ENCODE results near the gene ZNF710.

ZNF710 gene

DNA sequence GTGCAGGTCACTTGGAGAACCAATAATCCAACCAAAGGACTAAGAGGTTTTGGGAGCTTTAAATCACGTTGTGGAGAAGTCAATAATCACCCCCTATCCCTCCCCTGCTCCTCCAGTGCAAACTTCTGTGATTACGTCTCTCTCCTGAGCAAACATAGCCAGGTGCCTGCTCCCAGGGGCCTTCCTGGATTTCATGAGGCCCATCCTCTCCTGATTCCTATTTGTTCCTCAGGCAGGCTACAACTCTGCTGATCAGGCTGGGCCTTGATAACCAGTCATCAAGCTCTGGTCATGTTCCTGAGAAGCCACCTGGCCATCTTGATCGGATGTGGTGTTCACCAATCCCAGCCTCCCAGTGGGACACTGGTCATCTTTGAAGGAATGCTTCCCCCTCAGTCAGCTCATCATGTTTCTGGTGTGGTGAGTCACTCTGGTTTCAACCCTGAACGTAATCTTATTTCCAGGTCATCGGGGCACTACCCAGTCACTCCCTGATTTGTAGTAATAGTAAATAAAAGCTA, 2.9 kb upstream of the ZNF710 start:
- peak; percentile 67 to 68 for DNase-seq

DNA sequence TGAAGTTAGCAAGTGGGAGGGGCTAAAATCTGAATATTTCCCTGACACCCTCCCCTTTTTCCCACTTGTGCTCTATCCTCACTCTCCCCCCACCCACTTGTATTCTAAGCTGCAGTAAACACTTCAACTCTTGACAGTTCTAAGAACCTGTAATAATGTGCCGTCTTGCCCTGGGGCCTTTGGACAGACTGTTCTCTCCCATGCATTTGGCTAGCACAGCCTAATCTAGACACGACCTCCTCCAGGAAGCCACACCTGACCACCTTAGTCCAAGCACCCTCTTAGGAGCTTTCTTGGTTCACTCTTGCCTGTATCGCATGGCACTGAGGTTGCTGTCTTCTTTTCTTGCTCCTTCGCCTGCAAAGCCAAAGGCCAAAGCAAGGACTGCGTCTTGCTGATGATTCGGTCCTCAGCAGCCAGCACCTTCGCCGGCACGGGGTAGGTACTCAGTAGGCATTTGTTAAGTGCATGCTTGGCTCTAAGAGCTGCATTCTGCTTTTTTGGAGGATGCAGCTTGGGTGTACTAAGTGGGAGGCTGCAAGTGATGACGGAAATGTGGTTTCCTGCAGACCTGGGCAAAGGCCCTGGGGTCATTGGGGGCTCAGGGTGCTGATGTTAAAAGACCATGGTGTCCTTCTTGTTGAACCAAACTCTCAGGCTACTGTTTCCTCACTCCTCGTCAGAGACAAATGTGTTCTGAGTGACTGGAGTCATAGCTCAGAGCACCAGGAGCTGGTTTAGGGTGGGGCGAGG, 2.0 kb upstream of the ZNF710 start:
- DNase-seq = no peak

DNA sequence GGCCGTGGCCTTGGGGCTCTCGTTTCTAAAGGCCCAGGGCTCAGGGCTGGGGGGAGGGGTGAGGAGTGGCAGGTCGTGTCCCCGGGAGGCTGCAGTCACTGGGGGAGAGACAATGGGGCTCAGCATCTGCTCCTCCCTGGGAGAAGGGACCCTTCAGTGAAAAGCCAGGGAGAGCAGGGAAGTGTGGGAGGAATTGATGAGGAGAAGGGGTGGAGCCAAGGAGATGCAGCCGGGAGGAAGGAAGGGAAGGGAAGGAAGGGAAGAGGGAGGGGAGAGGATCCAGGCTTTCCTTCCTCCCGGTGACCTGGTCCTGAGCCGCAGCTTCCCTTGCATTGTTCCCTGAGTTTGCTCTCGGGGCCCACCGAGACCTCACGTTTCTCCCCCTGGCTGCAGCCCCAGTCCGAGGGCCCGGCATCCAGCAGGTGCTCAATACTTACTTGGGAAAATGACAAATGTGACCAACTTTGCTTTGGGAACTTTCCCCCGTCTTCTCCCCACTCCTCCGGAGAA, 1.4 kb upstream of the ZNF710 start:
- DNase-seq = no peak

DNA sequence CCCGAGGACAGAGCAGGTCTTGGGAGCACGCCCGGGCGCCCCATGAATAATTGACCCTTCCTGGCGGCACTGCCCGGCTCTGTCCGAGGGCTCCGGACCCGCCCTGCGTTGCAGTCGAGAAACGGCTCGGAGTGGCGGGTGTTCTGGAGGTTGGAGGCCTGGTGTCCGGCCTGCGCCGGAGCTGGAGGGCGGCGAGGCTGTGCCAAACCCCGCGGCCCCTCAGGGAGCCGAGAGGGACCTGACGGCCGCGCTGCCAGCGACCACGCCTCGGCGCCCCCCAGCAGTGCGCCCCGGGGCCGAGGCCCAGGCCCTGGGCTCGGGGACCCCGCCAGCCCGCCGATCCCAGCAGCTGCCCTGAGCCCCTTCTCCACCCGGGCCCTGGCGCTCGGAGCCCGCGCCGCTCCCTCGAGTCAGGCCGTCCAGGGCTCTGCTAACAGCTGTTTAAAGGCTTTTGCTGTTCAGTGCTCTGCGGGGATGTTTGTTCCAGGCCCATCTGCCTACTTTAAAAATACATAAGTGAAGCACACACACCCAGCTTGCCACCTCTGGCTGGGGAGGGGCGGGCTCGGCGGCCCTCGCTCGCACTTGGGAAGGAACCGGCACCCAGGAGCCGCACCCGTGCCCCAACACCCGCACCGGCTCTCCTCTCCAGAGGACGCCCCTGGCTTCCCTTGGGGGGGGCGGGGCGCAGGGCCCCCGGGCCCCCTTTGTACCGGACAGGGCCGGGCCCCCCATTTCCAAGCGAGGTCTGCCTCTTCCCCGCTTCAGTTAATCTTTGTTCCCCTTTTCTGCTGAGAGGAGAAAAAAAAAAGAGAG, 730 bp upstream of the ZNF710 start:
- no peak for DNase-seq

DNA sequence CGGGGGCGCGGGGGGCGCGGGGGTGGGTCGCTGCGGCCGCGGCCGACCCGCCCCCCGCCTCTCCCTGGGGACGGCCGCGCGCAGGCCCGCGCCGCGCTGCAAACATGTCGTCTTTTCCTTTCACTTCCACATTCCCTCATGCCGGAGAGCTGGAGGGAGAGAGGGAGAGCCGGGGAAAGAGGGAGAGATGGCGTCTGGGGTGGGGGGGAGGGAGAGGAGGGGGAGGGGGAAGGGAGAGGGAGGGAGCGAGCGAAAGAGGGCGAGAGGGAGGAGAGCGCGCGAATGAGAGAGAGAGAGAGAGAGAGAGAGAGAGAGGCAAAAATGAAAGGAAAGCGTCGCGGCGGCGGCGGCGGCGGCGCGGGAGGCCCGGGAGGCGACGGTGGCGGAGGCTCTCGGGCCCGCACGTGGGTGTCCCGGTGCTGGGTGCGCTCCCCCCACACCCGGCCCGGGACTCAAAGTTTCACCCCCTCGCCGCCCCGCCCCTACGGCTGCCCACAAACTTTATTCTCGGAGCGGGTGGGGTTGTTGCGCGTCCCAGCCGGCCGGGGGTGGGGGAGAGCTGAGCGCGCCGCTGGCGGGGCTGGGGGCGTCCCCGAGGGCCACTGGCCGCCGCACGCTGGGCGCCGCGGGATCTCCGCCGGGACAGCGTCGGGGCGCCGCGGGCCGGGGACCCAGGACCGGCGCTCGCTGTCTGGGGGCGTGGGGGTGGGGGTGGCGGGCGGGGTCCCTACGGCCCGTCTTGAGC, 731 bp downstream of the ZNF710 start:
- peak in 1 of 2 experiments; percentile 29 for DNase-seq

DNA sequence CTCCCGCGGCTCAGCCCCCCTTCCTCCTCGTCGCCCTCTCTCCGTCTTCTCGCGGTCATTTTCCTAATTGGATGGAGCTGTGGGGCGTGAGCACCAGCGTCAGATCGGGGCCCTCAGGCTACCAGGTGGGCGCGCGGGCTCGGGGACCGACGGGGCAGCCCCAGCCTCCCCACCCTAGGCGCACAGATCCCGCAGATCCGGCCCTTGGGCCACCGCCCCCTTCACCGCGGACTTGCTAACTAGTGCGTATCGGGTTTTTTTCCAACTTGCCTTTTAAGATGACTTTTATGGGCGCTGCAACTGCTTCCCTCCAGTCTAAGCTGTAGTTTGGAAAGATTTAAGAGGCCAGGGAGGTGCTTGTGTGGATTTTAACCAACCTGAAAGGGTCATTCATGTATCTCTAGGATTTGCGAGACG, 1.3 kb downstream of the ZNF710 start:
- DNase-seq = peak in 1 of 2 experiments; percentile 5

DNA sequence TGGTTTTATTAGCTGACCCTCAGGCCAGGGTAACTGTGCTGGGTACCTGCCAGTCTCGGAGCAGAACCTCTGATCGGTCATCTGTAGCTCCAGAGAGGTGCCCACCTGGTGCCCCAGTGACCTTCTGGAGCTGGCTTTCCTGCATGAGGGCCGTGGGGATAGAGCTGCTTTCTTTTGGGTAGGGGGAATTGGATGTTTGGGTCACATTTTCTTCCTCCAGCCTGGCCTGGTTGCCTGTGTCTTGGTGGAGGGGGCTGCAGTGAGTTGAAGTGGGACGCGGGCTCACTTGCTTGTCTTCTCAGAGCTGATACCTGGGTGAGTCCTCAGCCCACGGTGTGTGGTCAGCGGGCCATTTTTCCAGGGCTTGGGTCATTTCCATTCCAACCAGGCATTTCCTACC, 2.6 kb downstream of the ZNF710 start:
- no peak for DNase-seq

DNA sequence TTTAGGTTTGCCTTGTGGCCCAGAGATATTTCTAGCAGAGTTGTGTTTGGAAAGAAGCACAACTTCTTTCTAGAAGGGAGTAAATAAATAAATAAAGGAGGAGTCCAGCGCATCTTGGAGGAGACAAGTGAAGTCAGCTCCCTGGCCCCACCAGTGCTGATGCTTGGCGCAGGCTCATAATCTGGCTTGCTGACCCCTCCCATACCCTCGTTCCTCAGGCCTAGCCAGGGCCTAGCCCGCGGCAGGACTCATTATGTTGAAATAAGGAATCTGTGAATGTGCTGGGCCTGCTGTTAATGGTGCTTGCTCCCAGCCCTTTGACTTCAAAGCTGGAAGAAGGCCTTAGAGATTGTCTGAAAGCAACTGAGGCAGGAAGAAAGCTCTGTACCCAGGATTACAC, 3.1 kb downstream of the ZNF710 start:
- no peak for DNase-seq

DNA sequence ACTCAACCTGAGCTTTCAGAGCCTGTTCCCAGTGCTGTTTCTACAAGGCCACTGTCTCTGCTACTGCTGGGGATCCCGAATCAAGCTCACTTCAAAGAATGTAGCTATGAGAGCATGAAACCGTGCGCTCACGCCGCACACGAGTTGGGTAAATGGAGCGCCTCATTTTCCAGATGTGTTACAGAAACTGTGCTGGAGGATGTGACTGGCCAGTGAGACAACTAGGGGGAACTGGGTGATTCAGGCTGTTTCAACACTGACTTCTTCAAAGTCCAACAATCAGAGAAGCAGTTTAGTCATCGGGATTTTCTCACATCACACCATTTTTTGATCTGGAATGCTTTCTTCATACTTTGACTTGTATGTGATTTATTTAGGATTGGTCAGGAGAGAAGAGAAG, 3.5 kb downstream of the ZNF710 start:
- DNase-seq = no peak

DNA sequence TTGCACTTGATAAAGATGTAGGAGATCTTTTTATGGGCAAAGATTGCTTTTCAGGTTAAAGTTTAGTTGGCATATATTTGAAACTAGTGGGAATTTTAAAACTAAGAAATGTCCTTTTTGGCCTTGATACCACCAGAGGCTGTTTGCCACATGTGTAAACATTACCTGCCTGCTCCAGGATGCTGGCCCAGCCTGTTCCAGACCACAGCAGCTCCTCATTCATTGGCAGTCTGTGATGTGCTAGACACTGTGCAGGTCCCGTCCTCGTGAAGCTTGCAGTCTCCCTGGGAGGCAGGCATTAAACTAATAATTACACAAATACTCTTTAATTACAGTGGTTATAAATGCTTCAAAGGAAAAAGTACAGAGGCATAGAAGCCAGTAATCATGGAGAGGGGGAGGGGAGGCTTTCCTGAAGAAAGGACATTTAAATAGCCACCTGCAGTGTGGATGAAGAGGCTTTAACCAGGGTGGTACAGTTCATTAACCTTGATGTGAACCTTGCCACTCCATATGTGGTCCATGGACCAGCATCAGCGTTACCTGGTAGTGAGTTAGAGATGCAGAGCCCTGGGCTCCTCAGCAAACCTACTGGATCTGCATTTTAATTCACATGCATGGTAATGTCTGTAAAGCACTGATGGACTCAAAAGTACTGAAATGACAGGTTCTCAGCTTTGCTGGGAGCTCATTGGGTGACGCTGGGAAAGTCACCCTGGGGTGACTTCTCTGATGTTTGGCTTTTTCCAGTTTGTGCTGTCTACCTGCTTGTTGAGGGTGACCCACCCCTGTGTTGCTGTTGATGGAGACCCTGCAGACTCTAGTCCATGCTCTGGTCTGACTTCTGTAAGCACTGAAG, 5.3 kb downstream of the ZNF710 start:
- no peak for DNase-seq

DNA sequence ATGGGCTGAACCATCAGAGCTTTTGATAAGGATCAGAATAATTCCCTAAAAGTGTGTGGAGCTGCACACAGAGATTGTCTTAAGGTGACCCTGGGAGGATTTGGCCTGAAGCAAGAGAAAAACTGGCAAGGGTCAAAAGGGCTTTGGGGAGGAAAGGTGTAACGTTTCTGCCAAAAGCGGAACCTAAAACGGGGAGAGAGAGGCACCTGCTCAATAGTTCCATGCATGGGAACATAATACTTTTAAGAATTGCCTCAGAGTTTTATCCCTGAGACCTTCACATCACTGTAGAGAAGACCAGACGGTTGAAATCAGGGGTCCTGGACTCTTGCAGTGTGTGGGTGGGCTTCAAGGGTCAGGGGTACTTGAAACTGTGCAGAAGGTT, 5.9 kb downstream of the ZNF710 start:
- DNase-seq = no peak

DNA sequence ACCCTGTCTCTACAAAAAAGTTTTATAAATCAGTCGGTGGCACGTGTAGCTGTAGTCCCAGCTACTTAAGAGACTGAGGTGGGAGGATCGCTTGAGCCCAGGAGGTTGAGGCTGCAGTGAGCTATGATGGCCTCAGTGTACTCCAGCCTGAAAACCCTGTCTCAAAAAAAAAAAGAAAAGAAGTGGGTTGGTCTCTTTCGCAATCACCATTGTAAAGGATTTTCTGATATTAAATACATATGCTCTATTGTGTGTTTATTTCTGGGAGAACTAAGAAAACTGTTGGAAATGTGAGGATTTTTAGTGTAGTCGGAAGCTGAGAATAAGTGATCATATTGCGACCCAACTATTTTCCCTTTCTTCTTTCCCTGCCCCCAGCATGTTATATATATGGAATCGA, 7.5 kb downstream of the ZNF710 start:
- DNase-seq = no peak

DNA sequence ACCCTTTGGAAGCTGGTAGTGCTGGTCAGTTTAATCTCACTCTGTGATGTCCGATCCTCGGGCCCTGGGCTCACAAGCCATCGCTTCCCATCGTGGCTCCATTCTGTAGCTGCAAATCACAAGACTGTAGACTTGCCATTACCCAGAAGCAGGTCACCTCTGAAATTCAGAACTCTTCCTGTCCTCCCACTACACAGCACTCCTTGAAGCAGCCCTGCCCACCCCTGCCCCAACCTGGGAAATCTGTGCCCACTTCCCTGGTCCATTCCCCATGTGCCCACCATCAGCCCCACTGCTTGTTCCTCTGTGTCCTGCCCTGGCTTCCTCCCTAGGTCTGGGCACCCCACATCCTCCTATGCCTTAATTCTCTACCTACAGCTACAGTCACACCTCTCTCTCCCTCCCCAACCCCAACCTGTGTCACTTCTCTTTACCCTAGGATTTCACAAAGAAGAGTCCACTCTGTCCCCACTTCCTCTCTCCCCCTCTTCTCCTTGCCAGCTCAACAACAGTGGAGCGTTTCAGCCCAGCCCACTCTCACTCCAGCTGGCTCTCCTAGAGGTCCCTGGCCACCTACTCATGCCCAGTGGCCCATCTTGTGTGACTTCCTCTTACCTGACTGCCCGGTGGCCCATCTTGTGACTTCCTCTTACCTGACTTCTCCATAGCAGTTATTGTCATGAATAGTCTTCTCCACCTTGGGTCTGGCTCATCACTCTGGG, 8.3 kb downstream of the ZNF710 start:
- DNase-seq = no peak

DNA sequence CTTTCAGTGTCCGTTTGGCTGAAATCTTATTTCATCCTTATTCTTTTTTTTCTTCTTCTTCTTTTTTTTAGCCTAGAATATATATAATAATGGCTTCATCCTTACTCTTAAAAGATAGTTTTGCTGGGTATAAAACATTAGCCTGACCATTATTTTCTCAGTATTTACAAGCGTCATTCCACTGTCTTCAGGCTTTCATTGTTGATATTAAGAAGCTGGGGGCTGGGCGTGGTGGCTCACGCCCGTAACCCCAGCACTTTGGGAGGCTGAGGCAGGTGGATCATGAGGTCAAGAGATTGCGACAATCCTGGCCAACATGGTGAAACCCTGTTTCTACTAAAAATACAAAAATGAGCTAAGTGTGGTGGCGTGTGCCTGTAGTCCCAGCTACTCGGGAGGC, 10.6 kb downstream of the ZNF710 start:
- no peak for DNase-seq

DNA sequence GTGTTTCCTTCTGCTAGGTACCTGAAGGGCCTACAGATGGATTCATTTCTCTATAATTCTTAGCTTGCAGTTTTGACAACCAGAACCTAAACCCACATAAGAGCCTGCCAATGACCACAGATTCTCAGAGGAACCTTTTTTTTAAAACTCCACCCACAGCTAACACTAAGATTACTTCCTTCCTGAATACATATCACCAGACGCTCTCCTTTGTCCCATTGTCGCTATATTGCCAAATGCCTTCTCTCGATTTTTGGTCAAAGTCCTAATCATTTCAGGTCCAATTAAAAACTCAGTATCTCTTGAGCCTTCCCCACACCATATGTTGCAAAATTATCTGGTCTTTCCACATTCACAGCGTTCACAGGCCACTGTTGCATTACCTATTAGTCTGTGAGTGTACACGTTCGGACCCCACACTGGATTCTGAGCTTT, 12.4 kb downstream of the ZNF710 start:
- no peak for DNase-seq

DNA sequence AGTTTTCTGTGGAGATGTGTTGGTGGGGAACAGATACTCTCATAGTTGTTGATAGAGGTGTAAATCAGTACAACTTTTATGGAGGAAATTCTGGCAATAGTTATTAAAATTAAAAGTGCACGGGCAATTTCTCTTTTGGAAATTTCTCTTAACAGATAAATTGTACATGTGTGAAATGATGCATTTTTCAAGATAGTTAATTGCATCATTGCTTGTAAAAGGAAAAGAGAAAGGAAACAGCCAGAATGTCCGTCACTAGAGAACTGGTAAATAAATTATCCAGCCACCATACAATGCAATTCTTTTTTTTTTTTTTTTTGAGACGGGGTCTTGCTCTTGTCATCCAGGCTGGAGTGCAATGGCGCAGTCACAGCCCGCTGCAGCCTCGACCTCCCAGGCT, 14.2 kb downstream of the ZNF710 start:
- DNase-seq = no peak

DNA sequence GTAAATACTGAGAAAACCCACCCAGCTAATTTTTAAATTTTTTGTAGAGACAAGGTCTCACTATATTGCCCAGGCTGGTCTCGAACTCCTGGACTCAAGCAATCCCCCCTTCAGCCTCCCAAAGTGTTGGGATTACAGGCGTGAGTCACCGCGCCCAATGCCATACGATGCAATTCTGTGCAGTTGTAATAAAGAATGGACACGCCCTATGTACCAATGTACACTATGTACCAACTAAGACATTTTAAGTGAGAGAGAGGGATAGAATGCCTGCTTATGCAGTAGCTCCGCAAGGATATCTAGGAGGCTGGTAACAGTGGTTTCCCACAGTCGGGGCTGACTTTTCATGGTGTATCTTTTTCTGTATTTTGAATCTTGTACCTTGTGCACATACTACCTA, 14.6 kb downstream of the ZNF710 start:
- DNase-seq = no peak

DNA sequence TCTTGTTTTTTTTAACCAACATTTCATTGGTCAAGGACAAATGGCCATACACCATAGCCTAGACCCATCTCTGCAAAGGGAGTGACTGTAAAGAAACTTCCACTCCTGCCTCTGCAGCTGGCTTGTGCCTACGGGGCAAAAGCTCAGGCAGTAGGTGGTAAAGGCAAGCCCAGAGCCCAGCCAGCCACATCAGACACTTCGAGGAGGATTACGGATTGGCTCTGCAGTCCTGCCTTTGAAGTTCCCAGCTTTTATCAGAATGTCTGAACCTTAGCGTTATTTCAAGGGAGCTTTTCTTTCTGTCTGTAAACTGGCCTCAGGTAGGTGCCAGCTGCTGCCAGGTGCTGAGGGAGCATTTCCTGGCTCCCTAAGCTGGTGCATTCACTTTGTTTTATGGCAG, 15.6 kb downstream of the ZNF710 start:
- DNase-seq = no peak

DNA sequence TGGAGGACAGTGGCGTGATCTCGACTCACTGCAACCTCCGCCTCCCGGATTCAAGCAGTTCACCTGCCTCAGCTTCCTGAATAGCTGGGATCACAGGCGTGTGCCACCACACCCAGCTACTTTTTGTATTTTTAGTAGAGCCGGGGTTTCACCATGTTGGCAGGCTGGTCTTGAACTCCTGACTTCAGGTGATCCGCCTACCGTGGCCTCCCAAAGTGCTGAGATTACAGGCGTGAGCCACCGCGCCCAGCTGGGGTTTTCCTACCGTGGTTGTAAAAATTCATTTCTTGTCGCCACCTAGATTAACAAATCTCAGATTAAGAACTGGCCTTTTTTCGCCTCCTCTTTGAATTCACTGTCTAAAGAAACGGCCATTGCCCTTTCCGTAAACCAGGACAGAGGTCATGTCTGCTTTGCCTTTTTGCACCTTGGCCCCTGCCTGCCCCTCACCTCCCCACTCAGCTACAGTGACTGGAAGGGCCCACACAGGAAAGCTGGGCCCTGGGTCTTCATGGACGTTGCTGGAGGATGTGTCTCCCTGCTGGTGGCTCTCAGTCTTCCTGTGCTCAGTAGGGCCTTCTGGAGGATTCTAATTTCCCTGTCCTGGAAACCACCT, 17.2 kb downstream of the ZNF710 start:
- DNase-seq = no peak

DNA sequence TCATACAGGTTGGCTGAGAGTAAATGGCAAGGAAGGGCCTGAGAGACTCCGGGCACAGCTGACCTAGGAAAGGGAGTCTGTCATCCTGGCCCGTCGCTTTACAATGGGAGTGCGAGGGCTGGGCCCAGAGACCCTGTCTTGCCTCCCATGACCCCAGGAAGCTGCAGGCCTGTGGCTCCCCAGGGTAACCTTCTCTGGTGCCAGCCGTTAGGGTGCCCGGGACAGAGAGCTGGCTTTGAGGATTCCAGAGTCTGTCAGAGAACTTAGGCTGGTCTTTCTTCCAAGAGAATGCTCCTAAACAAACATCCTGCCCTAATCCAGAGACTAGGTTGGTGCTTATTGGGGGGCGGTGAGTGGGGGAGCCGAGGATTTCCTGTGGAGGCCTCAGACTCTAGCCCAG, 18.5 kb downstream of the ZNF710 start:
- DNase-seq = no peak
